NT2/D1 (cell line): ENCODE data around the gene IGFALS.

ENCODE experiments used
- DNase-seq: peaks from one replicate; pipeline ENCODE4 v3.0.0-alpha.2; 2011; ENCODE audit warnings: low read depth, low spot score
- H3K27me3 ChIP-seq: 2 replicates; pipeline ENCODE4 v1.6.0; 2011; ENCODE audit warnings: mild to moderate bottlenecking; ENCODE audit not compliant: insufficient read length, insufficient read depth
- H3K36me3 ChIP-seq: 2 replicates; pipeline ENCODE4 v1.6.1; 2011; ENCODE audit warnings: mild to moderate bottlenecking, low read length, mixed read lengths; ENCODE audit not compliant: insufficient read depth, insufficient read length
- H3K4me1 ChIP-seq: 2 replicates; pipeline ENCODE4 v1.5.1; 2011; ENCODE audit not compliant: insufficient read depth, insufficient read length
- H3K4me3 ChIP-seq: 2 replicates; pipeline ENCODE4 v1.5.1; 2011; ENCODE audit warnings: low read depth; ENCODE audit not compliant: insufficient read length
- H3K9ac ChIP-seq: 2 replicates; pipeline ENCODE4 v1.6.0; 2011; ENCODE audit warnings: low read depth; ENCODE audit not compliant: insufficient read length
- H3K9me3 ChIP-seq: 2 replicates; pipeline ENCODE4 v1.5.1; 2011; ENCODE audit warnings: mild to moderate bottlenecking, low read length; ENCODE audit not compliant: insufficient read depth
- SUZ12 ChIP-seq: IDR thresholded peaks from 2 replicates; pipeline ENCODE4 v1.6.1; 2011; ENCODE audit not compliant: insufficient read length, insufficient read depth; ENCODE audit errors: extremely low read depth
- YY1 ChIP-seq: IDR thresholded peaks from 2 replicates; pipeline ENCODE4 v1.6.1; 2011; ENCODE audit not compliant: insufficient read length, insufficient read depth
- ZNF274 ChIP-seq: IDR thresholded peaks from 2 replicates; pipeline ENCODE4 v1.6.1; 2011; ENCODE audit warnings: mild to moderate bottlenecking, low read depth, low read length

Gene IGFALS

DNA sequence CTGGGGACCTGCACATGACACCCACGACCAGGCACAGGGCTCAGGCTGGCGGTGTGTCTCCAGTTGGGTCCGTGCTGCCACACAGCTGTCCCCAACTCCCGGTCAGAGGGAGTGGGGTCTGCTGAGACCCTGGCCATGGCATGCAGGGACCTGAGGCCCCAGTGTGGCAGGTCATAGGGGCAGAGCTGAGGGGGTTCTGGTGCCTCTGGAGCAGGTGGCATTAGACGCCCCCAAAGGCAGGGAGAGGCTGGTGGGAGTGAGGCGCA, 6.5 kb downstream of the IGFALS start:
- no peak for TF ChIP-seq ZNF274
- TF ChIP-seq YY1: no peak
- TF ChIP-seq SUZ12: no peak
- Histone ChIP-seq H3K27me3 (no peaks in the 10 kb centered on the region), H3K9ac (no peak overlapping the region), H3K4me3 (no peak overlapping the region), H3K9me3 (no peaks in the 10 kb centered on the region), H3K36me3 (peaks cover 79% of the 10 kb centered on the region), H3K4me1 (peaks cover 2% of the 10 kb centered on the region)
- DNase-seq: no peak

GRCh38 chr16:1786242-1787055, 7.1 kb downstream of the IGFALS start:
- TF ChIP-seq ZNF274 (no peak), SUZ12 (no peak), YY1 (no peak)
- no peak for DNase-seq
- H3K9ac ChIP-seq: no peak overlapping the region
- no peaks in the 10 kb centered on the region for H3K9me3 ChIP-seq
- no peak overlapping the region for H3K4me3 ChIP-seq
- no peaks in the 10 kb centered on the region for H3K27me3 ChIP-seq
- H3K4me1 ChIP-seq: peaks cover 2% of the 10 kb centered on the region
- peaks cover 74% of the 10 kb centered on the region for H3K36me3 ChIP-seq

DNA sequence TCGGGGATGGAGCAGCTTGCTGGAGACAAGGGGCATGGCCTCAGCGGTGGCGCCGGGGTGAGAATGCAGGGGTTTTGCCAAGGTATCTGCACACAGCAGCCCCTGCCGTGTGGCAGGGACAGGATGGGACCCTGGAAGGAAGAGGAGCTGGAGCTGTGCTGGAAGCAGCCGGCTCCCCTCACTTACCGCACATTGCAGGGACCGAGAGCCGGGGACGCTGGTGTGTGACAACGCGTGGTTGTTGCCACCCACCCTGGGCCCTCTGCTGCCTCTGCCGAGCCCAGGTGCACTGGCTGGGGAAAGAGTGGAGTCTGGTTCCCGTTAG, 7.7 kb downstream of the IGFALS start:
- no peak for DNase-seq
- H3K36me3 ChIP-seq: peaks cover 70% of the 10 kb centered on the region
- no peaks in the 10 kb centered on the region for H3K9me3 ChIP-seq
- H3K9ac ChIP-seq: peak overlapping the region; percentile 32
- H3K27me3 ChIP-seq: no peaks in the 10 kb centered on the region
- TF ChIP-seq YY1: no peak
- no peak for TF ChIP-seq ZNF274
- no peak for TF ChIP-seq SUZ12
- H3K4me1 ChIP-seq: peaks cover 8% of the 10 kb centered on the region
- no peak overlapping the region for H3K4me3 ChIP-seq

- Histone ChIP-seq H3K4me1 (peaks cover 9% of the 10 kb centered on the region), H3K9me3 (no peaks in the 10 kb centered on the region), H3K27me3 (no peaks in the 10 kb centered on the region), H3K36me3 (peaks cover 70% of the 10 kb centered on the region), H3K9ac (peak overlapping the region; percentile 32), H3K4me3 (no peak overlapping the region)
- TF ChIP-seq SUZ12: no peak
- no peak for TF ChIP-seq ZNF274
- no peak for TF ChIP-seq YY1
- no peak for DNase-seq
Observed at GRCh38 chr16:1784977-1785845, 8.3 kb downstream of the IGFALS start.

DNA sequence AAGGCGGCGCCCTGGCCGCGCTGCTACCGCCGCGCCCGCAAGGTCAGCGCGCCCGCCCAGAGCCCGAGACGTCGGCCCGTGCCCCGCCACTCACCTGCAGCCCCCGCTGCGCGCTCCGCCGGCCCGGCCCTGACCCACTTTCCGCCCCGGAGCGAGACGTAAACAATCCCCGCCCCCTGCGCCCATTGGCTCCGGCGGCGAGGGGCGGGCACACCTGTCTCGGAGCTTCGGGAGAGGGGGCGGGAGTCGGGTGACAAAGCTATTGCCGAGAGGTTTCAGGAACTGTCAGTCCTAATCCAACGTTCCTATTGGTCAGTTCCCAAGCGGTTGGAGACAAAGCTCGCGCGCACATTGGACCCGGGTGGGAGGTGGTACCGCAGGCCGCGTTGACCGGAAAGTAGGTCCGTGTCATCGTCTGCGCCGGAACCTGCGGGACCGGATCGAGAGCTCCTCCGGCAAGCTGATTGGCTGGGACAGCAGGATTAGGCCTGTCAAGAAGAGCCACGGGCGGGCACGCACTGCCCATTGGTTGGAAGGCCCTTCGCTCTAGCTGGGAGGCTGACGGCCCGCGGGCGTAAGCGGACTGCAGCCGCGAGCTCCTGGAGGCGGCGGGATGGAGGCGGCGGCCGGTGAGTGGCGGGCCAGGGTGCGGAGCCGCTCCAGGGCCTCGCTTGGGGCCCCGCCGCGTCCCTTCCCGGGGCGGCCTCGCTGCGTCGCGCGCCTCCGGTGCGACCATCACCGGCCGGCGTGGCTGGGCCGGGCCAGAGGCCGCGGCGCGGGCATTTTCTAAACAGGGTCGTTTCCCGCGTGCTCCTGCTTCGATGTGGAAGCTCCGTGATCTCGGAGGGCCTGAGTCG, 10.9 kb downstream of the IGFALS start, which contains the start of the genes NUBP2 and SPSB3:
NUBP2 (plus strand) TSS at position 553 of the 857 bp plus-strand sequence; CDS start at position 614, 61 bp downstream.
SPSB3 (minus strand) TSS at position 164 of the 857 bp plus-strand sequence. CDS start 1,088 bp downstream, outside the sequence.
- Histone ChIP-seq H3K36me3 (peaks cover 70% of the 10 kb centered on the region), H3K4me1 (peaks cover 18% of the 10 kb centered on the region)

GRCh38 chr16:1781758-1782407, 11.6 kb downstream of the IGFALS start:
- TF ChIP-seq SUZ12: no peak
- TF ChIP-seq YY1: no peak
- no peak for TF ChIP-seq ZNF274

More for the DNA sequence above, 10.9 kb downstream of the IGFALS start, which contains the start of the genes NUBP2 and SPSB3:
- peak within 1 kb of the TSS; percentile 79 for H3K4me3 ChIP-seq
- peak within 1 kb of the TSS; percentile 92 for H3K9ac ChIP-seq
- no peaks in the 10 kb centered on the region for H3K9me3 ChIP-seq
- no peaks in the 10 kb centered on the region for H3K27me3 ChIP-seq
- no peak for TF ChIP-seq YY1
- TF ChIP-seq SUZ12: no peak
- no peak for TF ChIP-seq ZNF274
- DNase-seq: peak; percentile 99

DNA sequence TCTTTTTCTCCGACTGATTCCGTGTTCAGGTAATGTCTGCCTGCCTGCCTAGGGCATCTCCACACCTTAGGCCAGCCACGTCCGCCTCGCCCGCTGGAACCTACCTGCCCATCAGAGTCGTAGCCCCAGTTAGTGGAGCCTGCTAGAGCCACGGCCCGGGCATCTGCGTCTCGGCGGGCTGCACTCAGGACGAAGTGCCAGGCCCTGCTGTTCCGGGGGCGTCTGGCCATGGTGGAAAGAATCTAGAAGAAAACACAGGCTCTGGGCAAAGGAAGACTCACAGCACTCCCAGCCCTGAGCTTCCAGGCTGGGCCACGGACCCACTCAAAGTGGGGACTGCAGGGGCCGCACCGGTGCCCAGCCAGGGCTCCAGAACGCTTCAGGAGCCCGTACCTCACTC, 12.3 kb downstream of the IGFALS start:
- peak overlapping the region; percentile 89 for H3K9ac ChIP-seq
- no peak for DNase-seq
- H3K4me1 ChIP-seq: peaks cover 18% of the 10 kb centered on the region
- H3K4me3 ChIP-seq: peak overlapping the region; percentile 76
- H3K9me3 ChIP-seq: no peaks in the 10 kb centered on the region
- H3K36me3 ChIP-seq: peaks cover 70% of the 10 kb centered on the region
- TF ChIP-seq ZNF274: no peak
- no peak for TF ChIP-seq YY1
- no peak for TF ChIP-seq SUZ12
- H3K27me3 ChIP-seq: no peaks in the 10 kb centered on the region

More at GRCh38 chr16:1781758-1782407, 11.6 kb downstream of the IGFALS start:
- DNase-seq: no peak
- H3K9ac ChIP-seq: peak overlapping the region; percentile 89
- H3K9me3 ChIP-seq: no peaks in the 10 kb centered on the region
- peak overlapping the region; percentile 76 for H3K4me3 ChIP-seq
- peaks cover 70% of the 10 kb centered on the region for H3K36me3 ChIP-seq
- H3K27me3 ChIP-seq: no peaks in the 10 kb centered on the region
- peaks cover 18% of the 10 kb centered on the region for H3K4me1 ChIP-seq
